Right lobe of liver (tissue), 6 donors: ENCODE measurements around the gene STK38L. TPM values are rescaled to one million over a fixed set of nuclear protein-coding genes. Genes with fewer than 3 reads are reported as not detected.

Experiments
- ATAC-seq, 4 donors: fragments of 200-7000 bp; cut with Tn5 transposase; one replicate each; pipeline ENCODE4 v1.9.1; 2020; ENCODE audit warnings: mild to moderate bottlenecking in 4 of 4, moderate library complexity in 4 of 4
- DNase-seq, 3 donors: peaks; one replicate each; pipeline ENCODE4 v3.0.0-alpha.2; 2020
- H3K27ac ChIP-seq, 3 donors: fragments of 200-600 bp; one replicate each; pipeline ENCODE4 v1.8.0; 2022
- H3K27me3 ChIP-seq, 2 donors: fragments of 200-600 bp; one replicate each; pipeline ENCODE4 v1.8.0; 2022
- H3K36me3 ChIP-seq, 4 donors: fragments of 200-600 bp; sonication (generic) in 1 of 4; one replicate each; pipeline versions ENCODE4 v1.5.1 to v1.8.0; 2017 to 2022; ENCODE audit warnings: control low read depth in 1 of 4
- H3K4me1 ChIP-seq, 4 donors: fragments of 200-600 bp; sonication (generic) in 1 of 4; one replicate each; pipeline versions ENCODE4 v1.5.1 to v1.8.0; 2017 to 2022; ENCODE audit warnings: control low read depth in 1 of 4
- H3K4me3 ChIP-seq, 3 donors: fragments of 200-600 bp; one replicate each; pipeline ENCODE4 v1.8.0; 2022
- H3K9me3 ChIP-seq, 4 donors: fragments of 200-600 bp; sonication (generic) in 1 of 4; one replicate each; pipeline versions ENCODE4 v1.5.1 to v1.8.0; 2017 to 2022; ENCODE audit warnings: control low read depth in 1 of 4
- CTCF ChIP-seq, 4 donors: fragments of 200-600 bp in 3 of 4; fragments of 450-650 bp in 1 of 4; IDR thresholded peaks; one replicate each; pipeline versions ENCODE4 v1.5.1 to v1.8.0; 2016 to 2022; ENCODE audit warnings: antibody characterized with exemption in 4 of 4, mild to moderate bottlenecking in 2 of 4
- POLR2A ChIP-seq: fragments of 450-650 bp; IDR thresholded peaks from one replicate; pipeline ENCODE4 v1.6.1; 2017; ENCODE audit warnings: antibody characterized with exemption, mild to moderate bottlenecking
- WGBS: methylation state at CpG from one replicate; pipeline ENCODE4 v1.1.6; 2018; ENCODE audit warnings: low coverage, low lambda C conversion rate; ENCODE audit not compliant: insufficient coverage; ENCODE audit errors: missing lambda C conversion rate; 5-methylcytosine and 5-hydroxymethylcytosine counted together
- intact Hi-C, 2 donors: fragments of 100-400 bp; cut with DNase I; formaldehyde crosslinking; loops; one replicate each; pipeline versions ENCODE4 v1.11.2 to v1.14.1; 2022
- total RNA-seq, 6 experiments: library from RNA; depleted of rRNA in 2 of 6; stranded (reverse); fragments of >200 nt in 2 of 6; fragmentation: NEBNext Ultra II Directional in 3 of 6; extraction: Animal tissue kit (Norgen Biotek cat#: 25700) in 3 of 6; gene quantifications; one replicate each; pipeline versions ENCODE4 v1.1.0 to v1.2.4, GENCODE V29; 2016 to 2023
- donor health status: DM: no; HTN: yes; CAD: no.
- donor health status: DM: no; HTN: no; CAD: no.
- donor health status: DM: no; HTN: no; CAD: no.
- donor health status: DM: no; HTN: yes; CAD: no.
- donor health status: DM: no; HTN: yes; CAD: no.

STK38L gene
- total RNA-seq, 6 experiments from 2014 or later: 6.0 to 18.1 (median 7.3) TPM

GRCh38 chr12:27257104-27257843 lies 13.2 kb downstream of the STK38L start:
- TF ChIP-seq POLR2A (no peak), CTCF (IDR thresholded peaks at IDR 0.05) (no peak)
- ATAC-seq: no peak
- no peak overlapping the region for H3K27ac ChIP-seq
- no peaks in the 10 kb centered on the region for H3K9me3 ChIP-seq
- H3K27me3 ChIP-seq: no peaks in the 10 kb centered on the region
- H3K36me3 ChIP-seq: no peaks in the 10 kb centered on the region
- H3K4me1 ChIP-seq: peaks cover 0 to 19% (median 8%) of the 10 kb centered on the region in 4 donors
- DNase-seq: no peak
- H3K4me3 ChIP-seq: no peak overlapping the region
- WGBS: 100% methylated on average over 1 of the region's 2 CpGs
- intact Hi-C loops: no loop called here

GRCh38 chr12:27260746-27261145 lies 16.7 kb downstream of the STK38L start:
- H3K4me3 ChIP-seq: no peak overlapping the region
- no peaks in the 10 kb centered on the region for H3K9me3 ChIP-seq
- WGBS: 63% methylated on average over 4 of the region's 4 CpGs
- H3K27me3 ChIP-seq: no peaks in the 10 kb centered on the region
- H3K27ac ChIP-seq: peak overlapping the region; percentile 11 to 55 (median 16)
- ATAC-seq (peak in 3 of 4 donors; percentile 52 to 92 (median 53)), DNase-seq (no peak)
- intact Hi-C loops: no loop called here
- peaks cover 0 to 12% (median 5%) of the 10 kb centered on the region in 4 donors for H3K4me1 ChIP-seq
- H3K36me3 ChIP-seq: no peaks in the 10 kb centered on the region
- no peak for TF ChIP-seq CTCF (IDR thresholded peaks at IDR 0.05)
- TF ChIP-seq POLR2A: no peak

GRCh38 chr12:27261866-27262265 lies 17.8 kb downstream of the STK38L start:
- H3K36me3 ChIP-seq: no peaks in the 10 kb centered on the region
- no peak for TF ChIP-seq CTCF (IDR thresholded peaks at IDR 0.05)
- no peak for TF ChIP-seq POLR2A
- H3K4me3 ChIP-seq: no peak overlapping the region
- no peak overlapping the region for H3K27ac ChIP-seq
- no peaks in the 10 kb centered on the region for H3K9me3 ChIP-seq
- DNase-seq: no peak
- 82% methylated on average over 3 of the region's 3 CpGs for WGBS
- H3K4me1 ChIP-seq: peaks cover 0 to 12% (median 5%) of the 10 kb centered on the region in 4 donors
- no peak for ATAC-seq
- intact Hi-C loops: no loop called here
- H3K27me3 ChIP-seq: no peaks in the 10 kb centered on the region

- DNase-seq: no peak
- 92% methylated on average over 4 of the region's 4 CpGs for WGBS
- no peaks in the 10 kb centered on the region for H3K27me3 ChIP-seq
- no peak overlapping the region for H3K27ac ChIP-seq
- H3K4me3 ChIP-seq: no peak overlapping the region
- no peaks in the 10 kb centered on the region for H3K9me3 ChIP-seq
- ATAC-seq: no peak
- H3K36me3 ChIP-seq: no peaks in the 10 kb centered on the region
- H3K4me1 ChIP-seq: peaks cover 0 to 22% (median 8%) of the 10 kb centered on the region in 4 donors
- intact Hi-C loops: no loop called here
- TF ChIP-seq POLR2A: no peak
Measured at GRCh38 chr12:27270148-27270547, 26.1 kb downstream of the STK38L start.

GRCh38 chr12:27271206-27271605 lies 27.1 kb downstream of the STK38L start:
- 92% methylated on average over 2 of the region's 2 CpGs for WGBS
- intact Hi-C loops: no loop called here
- DNase-seq: no peak
- Histone ChIP-seq H3K27me3 (no peaks in the 10 kb centered on the region), H3K27ac (peak overlapping the region in 1 of 3 donors; percentile 76), H3K36me3 (no peaks in the 10 kb centered on the region), H3K4me1 (peaks cover 0 to 22% (median 8%) of the 10 kb centered on the region in 4 donors), H3K4me3 (no peak overlapping the region), H3K9me3 (no peaks in the 10 kb centered on the region)
- no peak for TF ChIP-seq CTCF (IDR thresholded peaks at IDR 0.05)
- TF ChIP-seq POLR2A: no peak
- ATAC-seq: no peak
